Measurements from ENCODE around the gene PRRC2A. TPM values are rescaled to one million over a fixed set of nuclear protein-coding genes. Genes with fewer than 3 reads are reported as not detected.

Gene PRRC2A
- total and polyA plus RNA-seq, 12 donors: 83.9 to 179 (median 98.9) TPM

DNA sequence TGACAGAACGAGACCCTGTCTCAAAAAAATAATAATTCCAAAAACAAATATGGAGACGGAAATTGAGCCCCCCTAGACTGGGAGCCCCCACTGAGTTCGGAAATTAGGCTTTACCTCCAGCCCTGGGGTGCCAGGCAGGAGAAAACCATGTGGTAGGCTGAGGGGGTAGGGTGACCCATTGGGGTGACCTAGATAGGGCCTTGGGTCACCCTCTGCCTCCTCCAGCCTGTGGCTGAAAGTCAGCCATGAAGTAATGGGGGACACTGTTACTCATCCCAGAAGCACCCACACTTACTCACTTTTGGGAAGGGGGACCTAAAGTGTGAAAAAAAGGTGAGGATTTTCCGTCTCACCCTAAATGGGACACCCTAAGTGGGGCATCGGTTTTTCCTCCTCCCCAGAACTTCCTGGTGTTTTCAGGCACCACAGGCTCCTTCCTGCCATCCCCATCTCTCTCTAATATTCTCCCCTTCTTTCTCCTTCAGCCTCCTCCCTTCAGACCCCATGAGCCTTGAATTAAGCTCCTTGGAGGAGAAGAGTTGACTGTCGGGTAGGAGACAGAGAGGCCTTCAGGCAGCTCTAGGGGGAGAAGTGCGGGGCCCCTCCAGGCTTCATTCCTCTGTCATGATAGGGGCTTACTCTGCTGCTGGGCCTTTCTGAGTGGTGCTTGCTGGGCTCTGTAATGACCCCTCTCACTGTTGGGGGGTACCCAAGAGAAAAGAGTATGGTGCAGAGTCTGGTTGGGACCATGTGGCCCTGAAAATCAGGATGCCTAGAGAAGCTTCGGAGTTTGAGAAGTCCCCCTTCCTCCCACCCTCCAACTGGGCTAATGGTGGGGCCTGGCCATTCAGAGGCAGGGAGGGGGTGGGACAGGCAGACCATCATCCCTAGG, 40.7 kb upstream of the PRRC2A start:
- H3K36me3 ChIP-seq: peaks cover 0 to 19% (median 0%) of the 10 kb centered on the region in 9 donors
- intact Hi-C loops (cut with DNase I): loop anchor here in 6 of 10 donors (2.0 to 5.0 kb wide), 5 partner anchors 17 to 33 kb away; partner anchors contain the start of genes ATP6V1G2 (in 5 of the 6) and NFKBIL1 (in 5 of the 6)
- peaks cover 0 to 77% (median 17%) of the 10 kb centered on the region in 9 donors for H3K4me1 ChIP-seq
- TF ChIP-seq, protein P1, sequence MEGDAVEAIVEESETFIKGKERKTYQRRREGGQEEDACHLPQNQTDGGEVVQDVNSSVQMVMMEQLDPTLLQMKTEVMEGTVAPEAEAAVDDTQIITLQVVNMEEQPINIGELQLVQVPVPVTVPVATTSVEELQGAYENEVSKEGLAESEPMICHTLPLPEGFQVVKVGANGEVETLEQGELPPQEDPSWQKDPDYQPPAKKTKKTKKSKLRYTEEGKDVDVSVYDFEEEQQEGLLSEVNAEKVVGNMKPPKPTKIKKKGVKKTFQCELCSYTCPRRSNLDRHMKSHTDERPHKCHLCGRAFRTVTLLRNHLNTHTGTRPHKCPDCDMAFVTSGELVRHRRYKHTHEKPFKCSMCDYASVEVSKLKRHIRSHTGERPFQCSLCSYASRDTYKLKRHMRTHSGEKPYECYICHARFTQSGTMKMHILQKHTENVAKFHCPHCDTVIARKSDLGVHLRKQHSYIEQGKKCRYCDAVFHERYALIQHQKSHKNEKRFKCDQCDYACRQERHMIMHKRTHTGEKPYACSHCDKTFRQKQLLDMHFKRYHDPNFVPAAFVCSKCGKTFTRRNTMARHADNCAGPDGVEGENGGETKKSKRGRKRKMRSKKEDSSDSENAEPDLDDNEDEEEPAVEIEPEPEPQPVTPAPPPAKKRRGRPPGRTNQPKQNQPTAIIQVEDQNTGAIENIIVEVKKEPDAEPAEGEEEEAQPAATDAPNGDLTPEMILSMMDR (IDR thresholded peaks at IDR 0.05): no peak
- ATAC-seq (no peak), DNase-seq (no peak)
- no peaks in the 10 kb centered on the region for H3K27me3 ChIP-seq
- peak overlapping the region in 1 of 10 donors; percentile 94 for H3K27ac ChIP-seq
- WGBS, 2 donors: 92 to 95% methylated on average over 8 of the region's 8 CpGs
- H3K9me3 ChIP-seq: no peaks in the 10 kb centered on the region
- peak overlapping the region in 3 of 10 donors; percentile 80 to 86 (median 81) for H3K4me3 ChIP-seq

DNA sequence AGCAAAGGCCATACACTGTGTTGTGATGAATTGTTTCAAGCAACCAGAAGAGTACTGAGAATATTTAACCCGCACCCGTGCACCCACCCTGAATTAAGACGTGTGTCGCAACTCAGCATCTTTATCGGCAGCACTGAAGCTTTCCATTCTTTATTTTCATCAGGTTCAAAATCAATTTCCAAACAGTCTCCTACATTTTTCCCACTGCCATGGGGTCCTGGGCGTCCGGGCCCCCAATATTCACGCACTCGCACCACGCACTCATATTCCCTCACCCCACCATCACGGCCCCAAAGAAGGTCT, 40.1 kb upstream of the PRRC2A start:
- Histone ChIP-seq H3K4me1 (peaks cover 0 to 77% (median 17%) of the 10 kb centered on the region in 9 donors), H3K4me3 (peak overlapping the region in 9 of 10 donors; percentile 73 to 97 (median 84)), H3K36me3 (peaks cover 0 to 19% (median 0%) of the 10 kb centered on the region in 9 donors), H3K27me3 (no peaks in the 10 kb centered on the region), H3K9me3 (no peaks in the 10 kb centered on the region), H3K27ac (peak overlapping the region in 9 of 10 donors; percentile 63 to 94 (median 86))
- DNase-seq (no peak), ATAC-seq (no peak)
- intact Hi-C loops (cut with DNase I): loop anchor here in 6 of 10 donors (2.0 to 5.0 kb wide), 5 partner anchors 16 to 34 kb away; partner anchors contain the start of genes ATP6V1G2 (in 5 of the 6) and NFKBIL1 (in 5 of the 6)
- TF ChIP-seq, protein P1 (IDR thresholded peaks at IDR 0.05): no peak
- 30 to 44% methylated on average over 11 of the region's 11 CpGs for WGBS, 2 donors

GRCh38 chr6:31580807-31581433, 39.6 kb upstream of the PRRC2A start:
- Histone ChIP-seq H3K4me3 (peak overlapping the region; percentile 36 to 97 (median 82)), H3K36me3 (peaks cover 0 to 19% (median 0%) of the 10 kb centered on the region in 9 donors), H3K27ac (peak overlapping the region; percentile 41 to 94 (median 86)), H3K4me1 (peaks cover 0 to 82% (median 16%) of the 10 kb centered on the region in 9 donors), H3K27me3 (no peaks in the 10 kb centered on the region), H3K9me3 (no peaks in the 10 kb centered on the region)
- WGBS, 2 donors: 0 to 1% methylated on average over 57 to 62 of the region's 62 CpGs
- intact Hi-C loops (cut with DNase I): loop anchor here in 6 of 10 donors (1.0 to 5.0 kb wide), 6 partner anchors 16 to 34 kb away; partner anchors contain the start of genes ATP6V1G2 (in 5 of the 6) and NFKBIL1 (in 5 of the 6)
- DNase-seq (peak; percentile 89 to 93), ATAC-seq (peak; percentile 97 to 99 (median 98))
- TF ChIP-seq, protein P1 (IDR thresholded peaks at IDR 0.05): peak; percentile 96 to 100 (median 99)
